ENCODE results near the gene UBASH3A. TPM values are rescaled to one million over a fixed set of nuclear protein-coding genes. Genes with fewer than 3 reads are reported as not detected.

The UBASH3A gene
- total and polyA plus RNA-seq, 9 donors, result 0.15 to 0.85 (median 0.24) TPM; not detected in 2

DNA sequence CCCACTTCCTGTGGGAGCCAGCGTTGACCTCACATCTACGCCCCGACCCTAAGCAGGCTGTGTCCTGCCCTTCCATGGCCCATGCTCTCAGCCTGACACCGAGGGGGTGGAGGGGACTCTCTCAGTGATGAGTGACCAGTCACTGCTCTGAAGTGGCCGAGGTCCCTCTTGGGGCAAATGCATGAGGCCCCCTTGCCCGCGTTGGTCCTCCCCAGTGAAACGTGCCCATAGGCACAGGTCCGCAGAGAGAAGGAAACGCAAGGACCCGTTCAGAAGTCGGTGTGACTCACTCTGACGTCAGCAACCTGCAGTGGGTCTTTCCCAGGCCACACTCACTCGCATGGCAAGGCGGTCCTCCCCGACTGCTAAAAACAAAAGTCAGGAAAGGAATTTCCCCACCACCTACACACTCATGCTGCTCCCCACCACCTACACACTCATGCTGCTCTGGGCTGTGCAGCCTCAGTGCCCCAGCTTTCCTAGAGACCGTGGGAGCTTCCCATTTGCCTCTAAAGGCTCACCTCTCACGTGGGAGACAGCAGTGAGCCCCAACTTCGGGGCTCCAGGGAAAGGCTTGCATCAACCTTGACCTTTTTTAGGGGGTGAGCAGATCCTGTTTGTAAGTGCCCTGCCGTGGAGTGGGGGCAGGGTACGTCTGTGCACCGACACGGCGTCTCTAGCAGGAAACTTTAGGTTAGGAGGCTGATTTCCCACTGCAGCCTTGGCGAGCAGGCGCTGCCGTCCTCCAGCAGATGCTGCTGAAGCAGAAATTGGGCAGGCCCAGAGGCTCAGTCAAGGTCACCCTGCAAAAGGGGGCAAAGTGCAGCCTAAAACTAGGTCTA is 11.4 kb downstream of the UBASH3A start:
- Histone ChIP-seq H3K4me1 (ENCODE audit: insufficient read depth) (peaks cover 9% of the 10 kb centered on the region), H3K36me3 (no peaks in the 10 kb centered on the region), H3K9me3 (no peaks in the 10 kb centered on the region), H3K27ac (peak overlapping the region in 1 of 2 donors; percentile 6), H3K4me3 (no peak overlapping the region), H3K27me3 (no peaks in the 10 kb centered on the region)
- intact Hi-C loops (cut with DNase I), result no loop called here
- TF ChIP-seq CTCF (IDR thresholded peaks at IDR 0.05), result no peak
- TF ChIP-seq EP300 (IDR thresholded peaks at IDR 0.05), result no peak
- TF ChIP-seq POLR2A (IDR thresholded peaks at IDR 0.05), result no peak
- peak in 4 of 5 donors; percentile 30 to 59 (median 40) for DNase-seq
- whole genome bisulfite sequencing, 3 donors, result 34 to 47% (median 39%) methylated on average over 26 to 27 of the region's 27 CpGs

DNA sequence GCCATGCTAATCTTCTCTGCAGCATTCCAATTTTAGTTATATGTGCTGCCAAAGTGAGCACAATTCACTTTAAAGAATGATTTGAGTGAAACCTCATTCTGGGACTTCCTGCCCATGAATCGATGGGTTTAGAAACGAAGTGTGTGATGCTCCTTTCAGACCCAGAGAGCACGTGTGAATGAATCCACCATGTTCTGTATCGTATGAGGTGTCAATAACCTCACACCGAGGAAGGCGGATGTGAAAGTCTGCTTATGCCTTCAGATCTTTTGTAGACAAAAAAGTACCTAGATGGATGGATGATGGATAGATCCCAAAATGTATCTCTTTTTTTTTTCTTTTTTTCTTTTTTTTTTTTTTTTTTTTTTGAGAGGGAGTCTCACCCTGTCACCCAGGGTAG is 13.8 kb downstream of the UBASH3A start:
- H3K36me3 ChIP-seq, result no peaks in the 10 kb centered on the region
- H3K27me3 ChIP-seq, result no peaks in the 10 kb centered on the region
- intact Hi-C loops (cut with DNase I), result no loop called here
- 88 to 90% (median 89%) methylated on average over 6 of the region's 6 CpGs for WGBS, 3 donors
- H3K27ac ChIP-seq, result no peak overlapping the region
- TF ChIP-seq CTCF (IDR thresholded peaks at IDR 0.05) (no peak), POLR2A (IDR thresholded peaks at IDR 0.05) (no peak), EP300 (IDR thresholded peaks at IDR 0.05) (no peak)
- DNase-seq, result no peak
- H3K4me3 ChIP-seq, result no peak overlapping the region
- H3K9me3 ChIP-seq, result no peaks in the 10 kb centered on the region
- peaks cover 9% of the 10 kb centered on the region for H3K4me1 ChIP-seq (ENCODE audit: insufficient read depth)

DNA sequence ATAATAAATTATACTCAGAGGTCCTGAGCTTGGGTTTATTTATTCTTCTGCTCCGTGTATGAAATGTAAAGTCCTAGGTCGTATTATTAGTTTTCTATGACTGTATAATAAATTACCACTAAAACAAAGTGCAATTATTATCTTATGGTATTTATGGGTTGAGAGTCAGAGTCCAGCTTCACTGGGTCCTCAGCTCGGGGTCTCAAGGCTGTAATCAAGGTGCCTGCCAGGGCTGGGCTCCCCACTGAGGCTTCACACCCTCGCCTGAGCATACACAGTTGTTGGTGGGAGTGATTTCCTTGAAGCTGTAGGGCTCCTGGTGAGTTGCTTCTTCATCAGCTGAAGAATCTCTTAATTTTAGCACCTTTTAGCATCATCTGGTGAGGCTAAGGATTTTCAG is 15.2 kb downstream of the UBASH3A start:
- H3K4me3 ChIP-seq, result no peak overlapping the region
- peaks cover 9% of the 10 kb centered on the region for H3K4me1 ChIP-seq (ENCODE audit: insufficient read depth)
- TF ChIP-seq POLR2A (IDR thresholded peaks at IDR 0.05), result no peak
- TF ChIP-seq CTCF (IDR thresholded peaks at IDR 0.05), result no peak
- no peak for TF ChIP-seq EP300 (IDR thresholded peaks at IDR 0.05)
- H3K27ac ChIP-seq, result no peak overlapping the region
- no peaks in the 10 kb centered on the region for H3K27me3 ChIP-seq
- H3K9me3 ChIP-seq, result no peaks in the 10 kb centered on the region
- DNase-seq, result no peak
- H3K36me3 ChIP-seq, result no peaks in the 10 kb centered on the region
- WGBS, 3 donors, result 34 to 38% (median 37%) methylated on average over 4 of the region's 4 CpGs
- intact Hi-C loops (cut with DNase I), result no loop called here

DNA sequence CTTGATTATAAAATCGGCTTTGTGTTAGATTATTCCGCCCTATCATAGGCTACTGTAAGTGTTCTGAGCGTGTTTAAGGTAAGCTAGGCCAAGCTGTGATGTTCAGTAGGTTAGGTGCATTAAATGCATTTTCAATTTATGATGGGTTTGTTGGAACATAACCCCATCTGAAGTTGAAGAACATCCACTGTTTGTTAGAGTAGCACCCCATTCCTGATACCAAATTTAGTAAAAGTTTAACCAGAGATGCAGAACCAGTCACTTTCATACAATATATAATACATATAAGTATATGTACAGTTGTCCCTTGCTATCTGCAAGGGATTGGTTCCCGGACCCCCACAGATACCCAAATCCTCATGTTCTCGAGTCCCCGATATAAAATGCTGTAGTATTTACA is 16.1 kb downstream of the UBASH3A start:
- WGBS, 3 donors, result 94 to 95% (median 94%) methylated on average over 6 of the region's 6 CpGs
- no peaks in the 10 kb centered on the region for H3K27me3 ChIP-seq
- TF ChIP-seq POLR2A (IDR thresholded peaks at IDR 0.05) (no peak), EP300 (IDR thresholded peaks at IDR 0.05) (no peak), CTCF (IDR thresholded peaks at IDR 0.05) (no peak)
- H3K4me3 ChIP-seq, result no peak overlapping the region
- no peak for DNase-seq
- no peaks in the 10 kb centered on the region for H3K36me3 ChIP-seq
- H3K4me1 ChIP-seq (ENCODE audit: insufficient read depth), result peaks cover 7% of the 10 kb centered on the region
- no peaks in the 10 kb centered on the region for H3K9me3 ChIP-seq
- H3K27ac ChIP-seq, result no peak overlapping the region
- intact Hi-C loops (cut with DNase I), result loop anchor here in 1 of 4 donors (5.0 kb wide), 1 partner anchor 52 kb away; no protein-coding TSS in a partner anchor
